Suprapubic skin (tissue), 4 donors: Measurements from ENCODE around the gene ERCC3. TPM values are rescaled to one million over a fixed set of nuclear protein-coding genes. Genes with fewer than 3 reads are reported as not detected.
A peak's percentile ranks its signal among the peaks of the same experiment; 100 is the strongest.

ENCODE experiments used
- DNase-seq, 2 donors: peaks; one replicate each; pipeline ENCODE4 v3.0.0-alpha.2; 2019; ENCODE audit warnings: low spot score in 2 of 2
- H3K27ac ChIP-seq: fragments of 200-600 bp; sonication (generic); one replicate; pipeline ENCODE4 v1.5.1; 2019
- H3K27me3 ChIP-seq: fragments of 200-600 bp; sonication (generic); one replicate; pipeline ENCODE4 v1.5.1; 2019
- H3K36me3 ChIP-seq: fragments of 200-600 bp; sonication (generic); one replicate; pipeline ENCODE4 v1.5.1; 2019
- H3K4me1 ChIP-seq: fragments of 200-600 bp; sonication (generic); one replicate; pipeline ENCODE4 v1.5.1; 2019
- H3K4me3 ChIP-seq: fragments of 200-600 bp; sonication (generic); one replicate; pipeline ENCODE4 v1.5.1; 2019; ENCODE audit warnings: mild to moderate bottlenecking
- H3K9me3 ChIP-seq: fragments of 200-600 bp; sonication (generic); one replicate; pipeline ENCODE4 v1.5.1; 2019
- EP300 ChIP-seq: sonication (generic); formaldehyde crosslinking; IDR thresholded peaks from one replicate; pipeline ENCODE4 v1.6.1; 2017; ENCODE audit warnings: antibody characterized with exemption
- POLR2A ChIP-seq, 2 donors: fragments of 450-650 bp; IDR thresholded peaks; one replicate each; pipeline ENCODE4 v1.6.1; 2017; ENCODE audit warnings: antibody characterized with exemption in 2 of 2, mild to moderate bottlenecking in 2 of 2, moderate library complexity in 2 of 2
- POLR2AphosphoS5 ChIP-seq, 3 donors: sonication (generic); formaldehyde crosslinking; IDR thresholded peaks; one replicate each; pipeline ENCODE4 v1.6.1; 2017; ENCODE audit warnings: antibody characterized with exemption in 3 of 3
- WGBS: methylation state at CpG from one replicate; pipeline ENCODE4 v1.1.5; 2018; 5-methylcytosine and 5-hydroxymethylcytosine counted together
- total RNA-seq, 4 donors: library from RNA; depleted of rRNA; stranded (reverse); fragments of >200 nt; gene quantifications; one replicate each; pipeline ENCODE4 v1.1.0, GENCODE V29; 2016
- TF ChIP-seq, protein P1 (sequence below), 2 donors: fragments of 200-600 bp in 1 of 2; fragments of 450-650 bp in 1 of 2; sonication (generic) in 1 of 2; IDR thresholded peaks; one replicate each; pipeline ENCODE4 v1.5.1; 2016 to 2019; ENCODE audit warnings: antibody characterized with exemption in 2 of 2, mild to moderate bottlenecking in 1 of 2, moderate library complexity in 1 of 2

ERCC3 gene
- total RNA-seq, 4 donors from 2014 or later = 35.5 to 103 (median 39.1) TPM

DNA sequence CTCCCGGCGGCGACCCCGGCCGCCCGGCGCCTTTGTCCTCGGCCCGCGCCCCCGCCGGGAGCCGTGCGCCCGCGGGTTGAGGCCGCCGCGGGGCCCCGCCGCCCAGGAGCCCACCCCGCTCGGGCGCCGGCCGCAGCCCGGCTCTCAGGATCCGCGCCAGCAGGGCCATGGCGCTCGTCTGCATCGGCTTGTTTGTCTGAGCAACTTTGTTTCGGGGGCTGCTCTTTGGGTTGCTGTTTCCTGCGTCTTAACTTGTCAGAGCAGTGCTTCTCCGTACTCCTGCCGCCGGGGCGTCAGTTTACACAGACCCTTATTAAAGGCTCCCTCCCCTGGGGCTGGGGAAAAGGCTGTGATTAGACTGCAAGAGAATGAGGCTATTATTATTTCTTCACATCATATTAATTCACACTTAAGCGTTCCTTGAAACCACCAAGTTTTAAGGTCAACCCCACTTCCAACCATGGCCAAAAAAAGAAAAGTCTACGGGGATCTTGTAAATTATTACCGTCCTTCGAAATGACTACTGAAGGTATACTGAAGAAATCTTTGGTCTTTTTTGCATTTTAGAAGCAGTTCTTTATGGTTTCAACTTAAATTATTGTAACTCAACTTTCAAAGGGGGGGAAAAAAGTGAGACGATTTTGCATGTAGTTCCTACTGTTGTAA lies 73.7 kb downstream of the ERCC3 start, which contains the start of gene CYP27C1:
Gene CYP27C1 (minus strand): TSS at position 198 of the 666 bp plus-strand sequence. CDS start 29 bp downstream, at position 169.
- Histone ChIP-seq H3K9me3 (no peaks in the 10 kb centered on the region), H3K27ac (peak within 1 kb of the TSS; percentile 84), H3K27me3 (peaks cover 28% of the 10 kb centered on the region), H3K4me3 (peak within 1 kb of the TSS; percentile 62), H3K4me1 (peaks cover 37% of the 10 kb centered on the region), H3K36me3 (no peaks in the 10 kb centered on the region)
- WGBS = 5% methylated on average over 11 of the region's 43 CpGs
- no peak for DNase-seq
- TF ChIP-seq, protein P1, sequence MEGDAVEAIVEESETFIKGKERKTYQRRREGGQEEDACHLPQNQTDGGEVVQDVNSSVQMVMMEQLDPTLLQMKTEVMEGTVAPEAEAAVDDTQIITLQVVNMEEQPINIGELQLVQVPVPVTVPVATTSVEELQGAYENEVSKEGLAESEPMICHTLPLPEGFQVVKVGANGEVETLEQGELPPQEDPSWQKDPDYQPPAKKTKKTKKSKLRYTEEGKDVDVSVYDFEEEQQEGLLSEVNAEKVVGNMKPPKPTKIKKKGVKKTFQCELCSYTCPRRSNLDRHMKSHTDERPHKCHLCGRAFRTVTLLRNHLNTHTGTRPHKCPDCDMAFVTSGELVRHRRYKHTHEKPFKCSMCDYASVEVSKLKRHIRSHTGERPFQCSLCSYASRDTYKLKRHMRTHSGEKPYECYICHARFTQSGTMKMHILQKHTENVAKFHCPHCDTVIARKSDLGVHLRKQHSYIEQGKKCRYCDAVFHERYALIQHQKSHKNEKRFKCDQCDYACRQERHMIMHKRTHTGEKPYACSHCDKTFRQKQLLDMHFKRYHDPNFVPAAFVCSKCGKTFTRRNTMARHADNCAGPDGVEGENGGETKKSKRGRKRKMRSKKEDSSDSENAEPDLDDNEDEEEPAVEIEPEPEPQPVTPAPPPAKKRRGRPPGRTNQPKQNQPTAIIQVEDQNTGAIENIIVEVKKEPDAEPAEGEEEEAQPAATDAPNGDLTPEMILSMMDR (IDR thresholded peaks at IDR 0.05) = no peak
- TF ChIP-seq EP300 = no peak
- TF ChIP-seq POLR2AphosphoS5 (IDR thresholded peaks at IDR 0.05) = no peak
- TF ChIP-seq POLR2A (IDR thresholded peaks at IDR 0.05) = no peak

- peak in 1 of 2 donors; percentile 72 for DNase-seq
- 5% methylated on average over 36 of the region's 71 CpGs for WGBS
- no peaks in the 10 kb centered on the region for H3K36me3 ChIP-seq
- TF ChIP-seq POLR2A (IDR thresholded peaks at IDR 0.05) = no peak
- TF ChIP-seq POLR2AphosphoS5 (IDR thresholded peaks at IDR 0.05) = no peak
- TF ChIP-seq, protein P1 (IDR thresholded peaks at IDR 0.05) = no peak
- TF ChIP-seq EP300 = no peak
- H3K27me3 ChIP-seq = peaks cover 28% of the 10 kb centered on the region
- H3K4me3 ChIP-seq = peak overlapping the region; percentile 62
- peak overlapping the region; percentile 84 for H3K27ac ChIP-seq
- H3K4me1 ChIP-seq = peaks cover 35% of the 10 kb centered on the region
- H3K9me3 ChIP-seq = no peaks in the 10 kb centered on the region
Measured at GRCh38 chr2:127219171-127220070, 74.5 kb downstream of the ERCC3 start.

DNA sequence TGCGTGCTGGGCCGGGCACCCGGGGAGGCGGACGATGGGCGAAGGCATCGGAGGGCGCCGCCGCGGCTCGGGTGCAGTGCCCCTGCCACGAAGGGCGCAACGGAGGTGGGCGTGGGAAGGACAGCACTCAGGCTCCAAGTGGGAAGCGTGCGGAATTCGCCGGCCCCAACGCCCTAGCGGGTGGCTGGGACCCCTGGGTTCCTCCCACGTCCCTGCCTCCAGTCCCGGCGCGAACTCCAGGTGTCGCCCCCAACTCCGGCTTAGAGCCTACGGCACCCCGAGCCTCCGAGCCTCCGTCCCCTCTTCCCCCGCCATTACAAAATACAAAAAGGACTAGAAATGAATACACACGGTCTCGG lies 75.2 kb downstream of the ERCC3 start:
- 2% methylated on average over 17 of the region's 35 CpGs for WGBS
- H3K36me3 ChIP-seq = no peaks in the 10 kb centered on the region
- H3K4me1 ChIP-seq = peaks cover 35% of the 10 kb centered on the region
- TF ChIP-seq POLR2AphosphoS5 (IDR thresholded peaks at IDR 0.05) = no peak
- TF ChIP-seq, protein P1 (IDR thresholded peaks at IDR 0.05) = no peak
- TF ChIP-seq EP300 = no peak
- no peak for TF ChIP-seq POLR2A (IDR thresholded peaks at IDR 0.05)
- peak overlapping the region; percentile 84 for H3K27ac ChIP-seq
- H3K27me3 ChIP-seq = peaks cover 28% of the 10 kb centered on the region
- peak overlapping the region; percentile 62 for H3K4me3 ChIP-seq
- DNase-seq = no peak
- H3K9me3 ChIP-seq = no peaks in the 10 kb centered on the region

DNA sequence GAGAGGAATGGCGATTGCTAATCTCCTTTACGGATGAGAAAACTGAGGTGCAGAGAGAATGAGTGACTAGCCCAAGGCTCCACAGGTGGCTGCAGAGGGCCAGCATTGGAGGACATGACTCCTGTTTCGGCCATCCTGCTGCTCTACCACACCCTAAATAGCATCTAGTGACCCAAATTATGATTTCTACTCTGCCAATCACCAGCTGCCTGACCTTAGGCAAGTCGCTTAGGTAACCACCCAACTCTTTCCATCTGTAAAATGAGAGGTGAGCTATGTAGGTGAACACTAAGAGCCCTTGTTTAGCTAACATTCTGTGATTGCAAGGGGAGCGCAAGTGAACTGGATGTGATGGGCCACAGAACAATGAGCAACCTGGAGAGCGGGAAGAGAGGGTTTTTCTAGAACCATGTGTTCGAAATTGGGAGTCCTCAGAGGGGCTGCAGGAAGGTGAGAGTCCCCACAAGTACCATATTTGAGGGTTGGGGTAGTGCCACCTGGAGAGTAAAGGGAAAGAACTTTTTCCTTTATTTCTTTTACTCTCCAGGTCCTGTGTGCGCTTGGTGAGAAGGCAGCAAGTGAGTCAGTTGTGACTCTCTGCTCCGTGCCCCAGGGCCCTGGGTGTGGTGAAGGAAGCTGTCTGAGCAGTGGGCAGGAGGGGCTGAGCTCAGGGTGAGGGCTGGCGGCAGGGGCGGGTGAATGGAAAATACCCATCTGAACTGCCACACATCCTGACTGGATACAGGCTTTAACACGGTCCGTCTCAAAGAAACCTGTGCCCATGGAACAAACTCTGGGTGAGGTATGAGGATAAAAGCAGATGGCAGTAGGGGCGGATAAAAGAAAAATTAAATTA lies 76.2 kb downstream of the ERCC3 start:
- DNase-seq = peak in 1 of 2 donors; percentile 74
- peak overlapping the region; percentile 62 for H3K4me3 ChIP-seq
- no peaks in the 10 kb centered on the region for H3K9me3 ChIP-seq
- H3K27me3 ChIP-seq = peaks cover 28% of the 10 kb centered on the region
- peak overlapping the region; percentile 84 for H3K27ac ChIP-seq
- TF ChIP-seq POLR2AphosphoS5 (IDR thresholded peaks at IDR 0.05) (no peak), POLR2A (IDR thresholded peaks at IDR 0.05) (no peak)
- TF ChIP-seq, protein P1 (IDR thresholded peaks at IDR 0.05) = no peak
- H3K36me3 ChIP-seq = no peaks in the 10 kb centered on the region
- peaks cover 35% of the 10 kb centered on the region for H3K4me1 ChIP-seq
- WGBS = 53% methylated on average over 14 of the region's 14 CpGs
